ENCODE measurements around the gene CACNA1B. TPM values are rescaled to one million over a fixed set of nuclear protein-coding genes. Genes with fewer than 3 reads are reported as not detected.

The CACNA1B gene
- total and polyA plus RNA-seq, 2 of the 13 experiments (the other 11 are each of a cell fraction or from before 2014, with no cell fraction given) = under 0.01 to 0.04 TPM

DNA sequence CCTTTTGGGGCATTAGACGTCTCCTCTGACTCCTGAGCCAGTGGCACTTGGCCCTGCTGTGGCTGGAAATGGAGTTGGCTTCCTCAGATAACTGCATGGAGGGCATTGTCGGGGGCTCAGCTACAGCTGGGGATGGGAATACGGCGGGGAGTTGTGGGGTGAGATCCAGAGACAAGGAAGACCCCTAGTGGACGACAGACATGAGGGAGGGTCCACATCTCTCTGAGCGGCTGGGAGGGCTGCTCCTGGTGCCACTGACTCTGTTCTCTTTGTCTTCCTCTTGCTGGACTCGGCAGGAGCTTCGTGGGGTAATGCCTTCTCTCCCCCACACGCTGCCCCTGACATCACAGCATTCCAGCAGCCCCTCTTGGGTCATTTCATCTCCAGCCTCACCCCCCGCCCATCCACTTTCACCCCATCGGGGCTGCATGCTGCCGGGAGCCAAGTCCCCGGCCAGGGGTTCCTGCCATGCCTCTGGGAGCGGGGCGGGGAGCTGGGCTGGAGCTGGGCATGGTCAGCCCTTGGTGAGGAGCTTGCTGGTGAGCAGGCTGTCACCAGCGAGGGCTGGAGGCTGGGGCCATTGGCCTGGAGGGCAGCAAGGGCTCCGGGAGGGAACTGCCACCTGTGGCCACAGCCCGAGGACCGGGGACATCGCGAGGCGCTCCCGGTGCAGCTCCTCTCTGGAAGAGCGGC lies 172.3 kb downstream of the CACNA1B start (continued):
- TF ChIP-seq, protein P1, sequence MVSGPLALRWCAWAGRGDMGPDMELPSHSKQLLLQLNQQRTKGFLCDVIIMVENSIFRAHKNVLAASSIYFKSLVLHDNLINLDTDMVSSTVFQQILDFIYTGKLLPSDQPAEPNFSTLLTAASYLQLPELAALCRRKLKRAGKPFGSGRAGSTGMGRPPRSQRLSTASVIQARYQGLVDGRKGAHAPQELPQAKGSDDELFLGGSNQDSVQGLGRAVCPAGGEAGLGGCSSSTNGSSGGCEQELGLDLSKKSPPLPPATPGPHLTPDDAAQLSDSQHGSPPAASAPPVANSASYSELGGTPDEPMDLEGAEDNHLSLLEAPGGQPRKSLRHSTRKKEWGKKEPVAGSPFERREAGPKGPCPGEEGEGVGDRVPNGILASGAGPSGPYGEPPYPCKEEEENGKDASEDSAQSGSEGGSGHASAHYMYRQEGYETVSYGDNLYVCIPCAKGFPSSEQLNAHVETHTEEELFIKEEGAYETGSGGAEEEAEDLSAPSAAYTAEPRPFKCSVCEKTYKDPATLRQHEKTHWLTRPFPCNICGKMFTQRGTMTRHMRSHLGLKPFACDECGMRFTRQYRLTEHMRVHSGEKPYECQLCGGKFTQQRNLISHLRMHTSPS (CRISPR knock-in tag; IDR thresholded peaks at IDR 0.05; ENCODE audit: low read depth) = no peak
- TF ChIP-seq, protein P2, sequence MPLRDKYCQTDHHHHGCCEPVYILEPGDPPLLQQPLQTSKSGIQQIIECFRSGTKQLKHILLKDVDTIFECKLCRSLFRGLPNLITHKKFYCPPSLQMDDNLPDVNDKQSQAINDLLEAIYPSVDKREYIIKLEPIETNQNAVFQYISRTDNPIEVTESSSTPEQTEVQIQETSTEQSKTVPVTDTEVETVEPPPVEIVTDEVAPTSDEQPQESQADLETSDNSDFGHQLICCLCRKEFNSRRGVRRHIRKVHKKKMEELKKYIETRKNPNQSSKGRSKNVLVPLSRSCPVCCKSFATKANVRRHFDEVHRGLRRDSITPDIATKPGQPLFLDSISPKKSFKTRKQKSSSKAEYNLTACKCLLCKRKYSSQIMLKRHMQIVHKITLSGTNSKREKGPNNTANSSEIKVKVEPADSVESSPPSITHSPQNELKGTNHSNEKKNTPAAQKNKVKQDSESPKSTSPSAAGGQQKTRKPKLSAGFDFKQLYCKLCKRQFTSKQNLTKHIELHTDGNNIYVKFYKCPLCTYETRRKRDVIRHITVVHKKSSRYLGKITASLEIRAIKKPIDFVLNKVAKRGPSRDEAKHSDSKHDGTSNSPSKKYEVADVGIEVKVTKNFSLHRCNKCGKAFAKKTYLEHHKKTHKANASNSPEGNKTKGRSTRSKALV (CRISPR knock-in tag; IDR thresholded peaks at IDR 0.05) = no peak
- TF ChIP-seq ATF7-NPFF (CRISPR knock-in tag; IDR thresholded peaks at IDR 0.05; ENCODE audit: low read depth) (no peak), RAD51 (IDR thresholded peaks at IDR 0.05; ENCODE audit: borderline replicate concordance) (no peak)

- no TSS peak for BruUV-seq (replicated peaks)
- H3K9me3 ChIP-seq (ENCODE audit: low read length) = no peaks in the 10 kb centered on the region
Measured at GRCh38 chr9:138050472-138051330, 173.1 kb downstream of the CACNA1B start.

More at GRCh38 chr9:138050472-138051330, 173.1 kb downstream of the CACNA1B start:
- H3K27ac ChIP-seq (ENCODE audit: extremely low read length, insufficient read depth, low read length) = no peak overlapping the region
- DNase-seq (ENCODE audit: low spot score) (no peak), ATAC-seq (no peak), FAIRE-seq (no peak)
- H3K4me3 ChIP-seq (replicated peaks in 1 of 3; ENCODE audit: insufficient read depth in 1 of 3, low read depth in 2 of 3, low read length in 3 of 3) = no peak overlapping the region
- WGBS (ENCODE audit: low lambda C conversion rate) = 8% methylated on average over 4 of the region's 13 CpGs
- no peaks in the 10 kb centered on the region for H4K20me1 ChIP-seq (ENCODE audit: insufficient read depth, low read length)
- TF ChIP-seq, protein P3, sequence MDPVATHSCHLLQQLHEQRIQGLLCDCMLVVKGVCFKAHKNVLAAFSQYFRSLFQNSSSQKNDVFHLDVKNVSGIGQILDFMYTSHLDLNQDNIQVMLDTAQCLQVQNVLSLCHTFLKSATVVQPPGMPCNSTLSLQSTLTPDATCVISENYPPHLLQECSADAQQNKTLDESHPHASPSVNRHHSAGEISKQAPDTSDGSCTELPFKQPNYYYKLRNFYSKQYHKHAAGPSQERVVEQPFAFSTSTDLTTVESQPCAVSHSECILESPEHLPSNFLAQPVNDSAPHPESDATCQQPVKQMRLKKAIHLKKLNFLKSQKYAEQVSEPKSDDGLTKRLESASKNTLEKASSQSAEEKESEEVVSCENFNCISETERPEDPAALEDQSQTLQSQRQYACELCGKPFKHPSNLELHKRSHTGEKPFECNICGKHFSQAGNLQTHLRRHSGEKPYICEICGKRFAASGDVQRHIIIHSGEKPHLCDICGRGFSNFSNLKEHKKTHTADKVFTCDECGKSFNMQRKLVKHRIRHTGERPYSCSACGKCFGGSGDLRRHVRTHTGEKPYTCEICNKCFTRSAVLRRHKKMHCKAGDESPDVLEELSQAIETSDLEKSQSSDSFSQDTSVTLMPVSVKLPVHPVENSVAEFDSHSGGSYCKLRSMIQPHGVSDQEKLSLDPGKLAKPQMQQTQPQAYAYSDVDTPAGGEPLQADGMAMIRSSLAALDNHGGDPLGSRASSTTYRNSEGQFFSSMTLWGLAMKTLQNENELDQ (CRISPR knock-in tag; IDR thresholded peaks at IDR 0.05; ENCODE audit: borderline replicate concordance) = no peak
- H3K36me3 ChIP-seq (replicated peaks in 1 of 2; ENCODE audit: control insufficient read depth in 1 of 2, insufficient read depth in 2 of 2, low read length in 2 of 2) = no peaks in the 10 kb centered on the region
- in situ Hi-C loops (cut with HindIII; ENCODE audit: extremely low pct_ligation_motif_present, low pct_unique_long_range_greater_than_20kb) = no loop called here
- no peak overlapping the region for H3K4me2 ChIP-seq (ENCODE audit: low read depth, low read length)
- H3K79me2 ChIP-seq (ENCODE audit: insufficient read depth, low read length) = no peaks in the 10 kb centered on the region
- no peaks in the 10 kb centered on the region for H3K4me1 ChIP-seq (ENCODE audit: insufficient read depth, low read length)
- no peak overlapping the region for H2AFZ ChIP-seq (ENCODE audit: low read length)
- H3K27me3 ChIP-seq (ENCODE audit: control insufficient read depth in 1 of 2, insufficient read depth in 2 of 2, low read length in 2 of 2) = peaks cover 14 to 51% of the 10 kb centered on the region in 2 experiments; a peak in 4 of 5 replicates
- H3K9ac ChIP-seq (ENCODE audit: insufficient read depth, low read depth, low read length) = no peak overlapping the region
- intact Hi-C loops (cut with micrococcal nuclease; ENCODE audit: unreplicated experiment) = no loop called here
- CTCF ChIA-PET (ENCODE audit: low intra/inter-chr PET ratio, low total read pairs) = no interaction called here
- POLR2A ChIA-PET = no interaction called here

All from HepG2 (cell line).